Activated T-cell treated with anti-CD3 and anti-CD28 coated beads, Interleukin-2, amount 50 U/mL, for 48 hours (primary cell): ENCODE measurements around the gene NFYC.

ENCODE experiments used
- DNase-seq, 2 experiments: peaks; one replicate each; pipeline ENCODE4 v3.0.0-alpha.2; 2020

Gene NFYC

DNA sequence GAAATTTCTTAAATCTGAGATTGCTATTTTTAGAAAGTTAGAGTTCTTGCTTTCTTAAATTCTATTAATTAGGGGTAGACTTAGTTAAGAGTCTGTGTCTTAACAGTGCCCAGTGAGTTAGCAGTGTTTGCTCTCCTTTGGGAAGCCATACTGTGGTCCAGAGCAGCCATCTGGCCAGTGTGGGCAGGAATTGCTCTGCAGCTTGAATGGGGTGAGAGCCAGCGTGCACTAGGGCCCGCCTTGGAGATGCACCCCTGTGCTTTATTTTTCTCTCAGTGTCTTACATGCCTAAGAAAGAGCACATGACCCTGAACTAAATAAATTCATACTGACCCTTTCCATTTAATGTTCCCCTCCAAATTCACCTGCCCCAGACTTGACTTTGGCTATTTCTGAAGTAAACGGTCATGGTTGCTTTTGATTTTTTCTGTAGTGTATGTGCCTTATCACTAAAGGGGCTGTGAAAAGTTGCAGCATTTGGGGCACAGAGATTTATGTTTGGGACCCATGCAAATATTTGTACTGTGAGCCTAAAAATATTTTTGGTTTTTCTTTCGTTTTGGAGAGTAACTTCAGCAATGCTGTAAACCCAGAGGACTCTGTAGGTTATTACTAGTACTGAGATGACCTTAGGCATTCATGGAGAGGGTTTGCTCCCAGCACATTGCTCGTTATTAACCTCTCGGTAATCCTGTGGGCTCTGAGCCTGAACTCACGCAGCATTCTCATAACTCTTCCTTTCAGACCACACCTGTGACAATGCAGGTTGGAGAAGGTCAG lies 70.8 kb downstream of the NFYC start:
- no peak for DNase-seq

- DNase-seq = no peak
Observed at GRCh38 chr1:40763742-40764532, 72.4 kb downstream of the NFYC start.

DNA sequence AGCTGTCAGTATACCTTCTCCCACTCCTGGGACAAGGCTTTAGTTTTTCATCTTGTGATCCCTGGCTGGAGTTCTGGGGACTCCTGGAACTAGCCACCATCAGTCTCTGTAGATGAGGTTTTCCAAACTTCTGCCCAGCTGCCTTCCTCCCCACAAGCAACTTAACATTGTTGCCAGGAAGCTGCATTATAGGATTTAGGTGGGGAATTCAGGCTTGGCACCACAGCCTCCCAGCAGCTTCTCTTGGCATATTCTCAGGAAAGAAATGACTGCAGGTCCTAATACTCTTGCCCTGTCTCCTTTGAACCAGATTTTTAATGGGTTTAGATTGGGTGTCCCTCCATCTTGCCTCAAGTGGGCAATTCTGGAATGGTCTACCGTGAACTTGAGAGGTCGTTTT lies 73.5 kb downstream of the NFYC start:
- no peak for DNase-seq

- DNase-seq = no peak
Observed at GRCh38 chr1:40766017-40766416, 74.5 kb downstream of the NFYC start.

DNA sequence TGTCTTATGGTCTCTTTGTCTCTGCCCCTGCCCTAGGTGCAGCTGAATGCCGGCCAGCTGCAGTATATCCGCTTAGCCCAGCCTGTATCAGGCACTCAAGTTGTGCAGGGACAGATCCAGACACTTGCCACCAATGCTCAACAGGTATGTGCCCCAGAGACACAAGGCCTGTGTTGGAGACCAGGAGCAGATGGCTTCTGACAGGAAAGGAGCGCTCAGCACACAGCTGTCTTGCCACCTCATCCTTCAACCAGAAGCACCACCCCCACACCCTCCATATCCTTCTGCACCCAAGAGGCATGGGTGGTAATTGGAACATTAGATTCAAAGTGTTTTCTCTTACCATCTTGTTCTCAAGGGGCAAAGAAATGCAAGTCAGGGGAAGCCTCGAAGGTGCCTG lies 75.1 kb downstream of the NFYC start:
- DNase-seq = no peak

GRCh38 chr1:40768146-40768990 lies 76.9 kb downstream of the NFYC start:
- DNase-seq = no peak

DNA sequence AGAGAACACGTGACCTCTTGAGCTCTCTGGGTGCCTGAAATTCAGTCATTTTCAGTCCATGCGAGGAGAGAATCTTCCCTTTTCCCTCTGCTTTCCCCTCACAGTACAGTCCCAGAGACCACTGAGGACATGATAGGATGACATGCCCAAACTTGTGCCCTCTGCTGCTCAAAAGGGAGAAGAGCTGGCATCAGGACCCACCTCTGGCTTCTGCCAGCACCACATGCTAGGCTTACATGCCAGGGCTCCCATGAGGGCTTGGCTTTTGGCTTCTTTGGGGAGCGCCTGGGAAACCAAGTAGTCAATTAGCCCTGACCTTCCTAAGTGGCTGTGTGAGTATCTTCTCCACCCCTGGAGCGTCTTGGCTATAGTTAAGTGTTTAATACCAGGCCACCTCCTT lies 78.3 kb downstream of the NFYC start:
- DNase-seq = no peak

GRCh38 chr1:40770296-40771070 lies 79.0 kb downstream of the NFYC start:
- DNase-seq = no peak

DNA sequence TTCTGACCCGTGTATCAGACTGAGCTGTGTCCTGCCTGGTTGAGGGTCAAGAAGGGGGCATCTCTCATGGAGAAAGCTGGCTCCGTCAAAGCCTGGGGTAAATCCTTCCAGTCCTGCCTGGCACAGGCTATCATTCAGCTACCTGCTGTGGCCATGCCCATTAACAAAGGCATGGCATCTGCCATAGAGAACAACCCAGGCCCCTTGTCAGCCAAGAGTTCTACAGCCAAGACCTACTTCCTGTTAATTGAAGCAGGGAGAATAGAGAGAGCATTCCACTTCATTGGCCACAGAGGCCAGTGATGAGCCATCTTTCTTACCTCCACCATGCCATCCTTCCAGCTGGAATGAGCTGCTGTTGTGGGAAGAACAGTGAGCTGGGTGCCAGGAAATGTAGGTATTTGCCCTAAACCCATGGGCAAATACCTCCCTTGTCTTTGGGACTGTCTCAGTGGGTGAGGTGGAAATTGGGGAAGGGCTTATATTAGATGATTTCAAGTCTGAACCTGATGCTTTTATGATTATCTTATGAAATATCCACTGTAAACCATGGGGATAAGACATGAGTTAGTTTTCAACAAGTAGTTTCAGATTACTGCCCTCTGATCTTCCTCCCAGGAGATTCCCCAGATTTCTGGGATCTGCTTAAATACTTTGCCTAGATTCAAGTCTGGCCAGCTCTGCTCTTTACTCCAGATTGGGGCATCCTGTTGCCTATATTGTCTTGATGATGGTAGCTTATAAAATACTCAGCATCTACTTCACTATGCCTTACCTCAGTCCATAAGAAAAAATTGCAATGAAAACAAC lies 80.8 kb downstream of the NFYC start:
- no peak for DNase-seq

DNA sequence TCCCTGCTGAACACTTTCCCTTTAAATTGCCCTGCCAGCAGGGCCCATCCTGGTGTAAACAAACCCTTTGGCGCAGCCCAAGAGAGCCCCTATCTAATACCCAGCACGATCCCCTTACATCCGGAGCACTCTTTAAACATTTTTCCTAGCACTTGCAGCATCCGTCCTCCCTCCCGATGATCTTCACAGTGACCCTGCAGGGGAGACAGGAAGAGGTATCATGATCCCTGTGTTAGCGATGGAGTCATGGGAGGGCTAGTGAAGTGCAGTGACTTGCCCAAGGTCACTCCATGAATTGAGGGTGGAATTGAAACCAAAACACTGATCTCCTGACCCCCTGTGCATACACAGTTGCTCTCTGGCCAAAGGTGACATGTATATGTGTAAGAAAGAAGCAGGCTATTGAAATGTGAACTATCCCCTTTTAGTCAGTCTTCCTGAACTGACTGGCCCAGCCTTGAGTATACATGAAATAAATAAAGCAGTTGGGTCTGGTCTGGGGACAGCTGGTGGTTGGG lies 82.3 kb downstream of the NFYC start:
- no peak for DNase-seq

- peak; percentile 73 to 78 for DNase-seq
Observed at GRCh38 chr1:40774266-40774998, 82.9 kb downstream of the NFYC start.

- DNase-seq = no peak
Observed at GRCh38 chr1:40776236-40777072, 85.0 kb downstream of the NFYC start.

DNA sequence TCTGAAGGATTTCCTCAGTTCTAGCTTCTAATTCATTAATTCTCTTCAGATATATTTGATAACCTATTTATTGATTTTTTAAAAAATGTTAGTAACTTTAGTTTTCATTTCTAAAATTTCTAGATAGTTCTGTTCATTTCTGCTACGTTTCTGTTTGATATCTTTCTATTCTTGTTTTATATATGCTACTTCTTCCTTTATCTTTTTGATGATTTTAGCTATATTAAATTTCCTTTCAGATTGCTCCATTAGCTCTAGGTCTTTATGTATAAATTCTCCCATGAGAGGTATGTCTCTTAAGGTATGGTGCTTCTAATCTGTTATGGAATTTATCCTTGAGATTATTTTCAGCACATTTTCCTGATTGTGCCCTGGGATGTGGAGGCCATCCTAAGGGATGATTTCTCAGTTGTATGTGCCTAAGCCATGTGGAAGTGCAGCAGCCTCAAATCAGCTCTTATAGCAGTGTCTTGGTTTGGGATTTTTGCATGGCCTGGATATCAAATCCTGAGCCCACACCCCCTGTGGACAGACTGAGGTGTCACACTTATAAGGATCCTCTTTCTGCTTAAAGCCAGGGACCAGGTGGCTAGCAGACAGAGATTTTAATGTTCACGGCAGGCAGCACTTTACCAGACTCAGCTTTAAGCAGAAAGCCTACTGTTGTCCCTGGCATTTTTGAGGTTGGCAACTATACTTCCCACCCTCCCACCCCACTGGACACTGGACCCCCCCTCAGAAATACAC lies 85.9 kb downstream of the NFYC start:
- DNase-seq = no peak

DNA sequence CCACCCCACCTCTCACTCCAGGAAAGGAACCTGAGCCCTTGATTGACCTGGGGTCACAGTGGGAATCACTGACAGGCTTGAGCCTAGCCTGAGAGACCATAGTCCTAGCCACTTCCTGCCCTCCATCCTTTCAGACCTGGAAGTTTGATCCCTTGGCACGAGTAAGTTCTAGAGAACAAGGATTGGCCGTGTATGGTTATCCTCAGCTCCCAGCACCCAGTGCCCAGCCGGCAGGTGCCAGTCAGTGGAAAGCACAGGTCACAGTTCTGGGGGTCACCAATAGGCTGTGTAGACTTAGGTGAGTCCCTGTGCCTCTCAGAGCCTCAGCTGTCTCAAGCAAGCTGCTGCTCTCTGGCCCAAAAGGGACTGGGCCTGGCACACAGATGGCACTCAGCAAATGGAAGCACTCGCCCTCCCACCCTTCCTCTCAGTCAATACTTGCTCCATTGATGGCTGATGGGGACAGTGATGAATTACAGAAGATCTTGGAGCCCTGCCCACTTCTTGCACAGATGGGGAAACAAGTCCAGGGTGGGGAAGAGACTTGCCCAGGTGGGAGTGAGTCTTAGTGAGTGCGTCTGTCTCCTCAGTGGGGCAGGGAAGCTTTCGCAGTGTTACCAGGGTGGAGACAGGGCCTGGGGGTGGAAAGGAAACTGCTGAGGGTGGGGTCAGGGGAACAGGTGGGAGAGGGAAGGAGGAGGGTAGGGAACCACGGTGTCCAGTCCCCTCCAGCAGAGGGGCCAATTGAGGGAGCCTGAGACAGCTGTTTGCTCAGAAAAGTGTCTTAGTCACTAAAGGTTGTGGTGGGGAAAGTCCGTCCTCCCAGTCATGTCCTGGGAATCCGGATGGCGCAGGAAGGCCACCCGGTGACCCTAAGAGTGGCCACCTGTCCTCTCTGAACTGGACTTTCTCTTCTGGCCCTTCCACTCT lies 89.4 kb downstream of the NFYC start:
- DNase-seq = no peak

DNA sequence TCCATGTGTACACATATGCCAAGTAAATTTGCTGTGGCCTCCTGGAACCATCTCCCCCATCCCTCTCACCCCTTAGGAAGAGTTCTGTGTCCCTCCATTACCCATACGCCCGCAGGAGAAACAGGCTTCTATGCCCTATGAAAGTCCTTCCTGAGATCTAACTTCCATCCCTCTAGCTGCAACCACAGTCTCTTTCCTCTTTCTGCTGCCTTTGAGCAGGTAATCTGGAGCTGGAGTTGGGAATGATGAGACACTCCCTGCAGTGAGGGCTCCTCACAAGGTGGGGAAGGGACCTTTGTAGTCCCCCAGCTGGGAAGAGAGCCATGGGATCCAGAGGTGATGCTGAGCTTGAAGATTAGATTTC lies 90.1 kb downstream of the NFYC start:
- no peak for DNase-seq

DNA sequence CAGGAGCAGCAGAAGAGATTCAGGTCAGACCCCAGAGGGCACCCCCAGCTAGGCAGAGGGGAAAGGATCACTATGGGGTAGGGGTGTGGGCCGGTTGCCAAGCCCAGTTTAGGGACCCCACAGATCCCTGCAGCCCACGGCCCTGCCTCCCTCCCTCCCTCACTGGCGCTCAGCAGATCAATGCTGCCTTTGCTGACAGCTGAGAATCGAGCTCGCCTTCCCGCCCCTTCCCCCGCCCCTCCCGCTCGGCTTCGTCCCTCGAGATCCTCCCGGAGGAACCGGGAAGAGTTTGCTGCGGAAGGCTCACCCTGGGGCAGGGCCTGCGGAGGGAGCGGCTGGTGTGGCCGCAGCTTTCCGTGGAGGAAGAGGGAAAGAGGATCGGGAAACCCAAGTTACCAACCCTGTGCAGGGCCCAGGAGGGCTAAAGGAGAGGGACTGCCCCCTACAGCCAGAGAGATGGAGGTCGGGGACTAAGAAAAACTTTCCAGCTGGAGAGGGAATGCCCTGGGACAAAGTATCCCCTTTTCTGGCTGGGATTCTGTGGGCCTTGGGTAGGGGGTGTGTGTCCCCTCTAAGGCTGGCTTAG lies 91.0 kb downstream of the NFYC start:
- DNase-seq = no peak
